GM12872 (cell line): Measurements from ENCODE around the gene NCAM2.

ENCODE experiments used
- CTCF ChIP-seq: IDR thresholded peaks from 3 replicates; pipeline ENCODE4 v1.5.1; 2011; ENCODE audit warnings: low read depth, mild to moderate bottlenecking, low read length, moderate library complexity; ENCODE audit not compliant: insufficient read depth

NCAM2 gene

GRCh38 chr21:21246007-21246406, 247.8 kb downstream of the NCAM2 start:
- no peak for TF ChIP-seq CTCF

DNA sequence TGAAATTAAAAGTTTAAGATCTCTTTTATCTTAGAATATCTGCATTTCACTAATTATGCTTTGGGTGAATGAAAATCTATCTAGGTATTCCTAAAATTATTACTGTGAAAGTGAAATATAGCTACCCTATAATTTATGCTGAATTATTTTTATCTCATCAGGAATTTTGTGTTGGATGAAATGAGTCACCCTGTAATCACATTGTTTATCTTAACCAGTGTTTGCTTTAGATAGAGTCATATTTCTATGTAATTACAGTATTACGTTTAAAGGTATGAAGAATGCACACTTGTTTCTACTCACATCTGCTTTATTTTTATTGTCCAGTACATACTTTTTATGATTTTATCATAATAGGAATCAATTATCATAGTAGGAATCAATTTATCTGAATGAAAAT, 249.2 kb downstream of the NCAM2 start:
- no peak for TF ChIP-seq CTCF

DNA sequence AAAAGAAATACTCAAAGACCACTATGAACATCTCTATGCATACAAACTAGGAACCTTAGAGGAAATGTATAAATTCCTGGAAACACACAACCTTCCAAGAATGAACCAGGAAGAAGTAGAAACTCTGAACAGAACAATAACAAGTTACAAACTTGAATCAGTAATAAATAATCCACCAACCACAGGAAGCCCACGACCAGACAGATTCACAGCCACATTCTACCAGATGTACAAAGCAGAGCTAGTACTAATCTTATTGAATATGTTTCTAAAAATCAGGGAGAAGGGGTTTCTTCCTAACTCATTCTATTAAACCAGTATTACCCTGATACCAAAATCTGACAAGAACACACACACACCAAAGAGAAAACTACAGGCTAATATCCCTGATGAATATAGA, 263.8 kb downstream of the NCAM2 start:
- TF ChIP-seq CTCF = no peak

GRCh38 chr21:21268061-21268471, 269.9 kb downstream of the NCAM2 start:
- TF ChIP-seq CTCF = no peak

- no peak for TF ChIP-seq CTCF
Measured at GRCh38 chr21:21268885-21269284, 270.7 kb downstream of the NCAM2 start.

DNA sequence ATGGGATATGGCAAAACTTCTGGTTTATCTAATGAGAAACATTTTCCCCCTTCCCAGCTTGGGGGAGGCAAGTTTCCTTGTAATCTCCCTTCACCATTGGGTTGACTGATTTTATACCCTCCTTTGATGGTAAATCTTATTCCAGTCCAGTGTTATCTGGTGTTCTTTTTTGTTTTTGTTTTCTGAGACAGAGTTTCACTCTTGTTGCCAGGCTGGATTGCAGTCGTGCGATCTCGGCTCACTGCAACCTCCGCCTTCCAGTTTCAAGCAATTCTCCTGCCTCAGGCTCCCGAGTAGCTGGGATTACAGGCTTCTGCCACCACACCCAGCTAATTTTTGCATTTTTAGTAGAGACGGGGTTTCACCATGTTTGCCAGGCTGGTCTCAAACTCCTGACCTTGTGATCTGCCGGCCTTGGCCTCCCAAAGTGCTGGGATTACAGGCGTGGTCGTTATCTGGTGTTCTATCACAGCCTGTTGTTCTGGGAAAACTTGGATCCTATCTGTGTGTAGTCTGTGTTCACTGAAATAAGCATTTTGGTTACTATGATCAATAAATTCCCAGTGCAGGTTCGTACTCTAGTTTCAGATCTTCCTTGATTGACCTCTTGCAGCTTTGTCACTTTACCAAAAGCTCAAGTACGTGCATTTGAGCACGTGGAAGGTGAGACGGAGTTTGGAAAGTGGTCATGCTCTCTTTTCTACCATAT, 281.1 kb downstream of the NCAM2 start:
- no peak for TF ChIP-seq CTCF

DNA sequence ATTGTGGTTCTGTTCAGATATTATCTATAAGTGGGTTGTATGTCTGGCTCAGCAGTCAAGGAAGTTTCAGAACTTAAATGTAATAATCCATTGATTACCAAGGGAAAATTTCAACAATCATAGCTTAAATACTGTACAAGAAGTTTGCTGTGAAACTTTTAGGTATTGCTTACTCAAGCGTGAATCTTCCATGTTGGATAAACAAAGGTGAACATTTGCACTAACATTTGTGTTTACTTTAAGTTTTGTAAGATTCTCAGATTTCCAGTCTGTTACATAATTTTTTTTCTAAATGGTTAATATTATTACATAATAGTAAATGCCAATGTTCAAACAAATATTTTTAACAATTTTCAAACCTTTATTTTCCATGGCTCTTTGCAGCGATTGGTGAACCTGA, 285.6 kb downstream of the NCAM2 start:
- TF ChIP-seq CTCF = no peak
